ENCODE measurements around the gene CPNE5. TPM values are rescaled to one million over a fixed set of nuclear protein-coding genes. Genes with fewer than 3 reads are reported as not detected.

Gene CPNE5
- total and polyA plus RNA-seq, 4 donors = 0.20 to 13.1 (median 7.9) TPM; not detected in 1

DNA sequence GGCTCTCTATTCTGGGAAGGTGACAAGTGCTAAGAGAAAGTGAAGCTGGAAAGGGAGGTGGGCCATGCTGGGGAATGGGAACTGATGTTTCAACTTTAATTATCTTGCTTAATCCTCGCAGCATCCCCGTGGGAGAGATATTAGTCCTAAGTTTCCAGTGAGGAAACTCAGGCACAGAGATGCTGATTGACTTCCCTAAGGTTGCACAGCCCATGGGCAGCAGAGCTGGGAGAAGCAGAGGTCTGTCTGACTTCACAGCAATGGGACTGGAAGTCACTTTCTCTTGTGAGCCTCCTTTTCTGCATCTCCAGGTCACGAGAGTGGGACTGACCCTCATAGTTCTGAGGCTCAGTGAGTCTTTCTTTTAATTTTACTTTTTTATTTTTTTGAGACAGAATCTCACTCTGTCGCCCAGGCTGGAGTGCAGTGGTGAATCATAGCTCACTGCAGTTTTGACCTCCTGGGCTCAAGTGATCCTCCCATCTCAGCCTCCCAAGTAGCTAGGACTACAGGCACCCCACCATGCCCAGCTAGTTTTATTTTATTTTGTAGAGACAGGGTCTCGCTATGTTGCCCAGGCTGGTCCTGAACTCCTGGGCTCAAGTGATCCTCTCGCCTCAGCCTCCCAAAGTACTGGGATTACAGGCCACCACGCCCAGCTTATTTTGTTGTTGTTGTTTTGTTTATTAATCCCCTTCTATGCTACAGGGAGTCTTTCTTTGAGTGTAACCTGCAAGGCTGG lies 139.0 kb downstream of the CPNE5 start:
- H3K36me3 ChIP-seq (ENCODE audit: control insufficient read depth in 1 of 2, insufficient read depth in 2 of 2, low read length in 1 of 2) = no peaks in the 10 kb centered on the region
- no peaks in the 10 kb centered on the region for H3K27me3 ChIP-seq (ENCODE audit: control insufficient read depth in 1 of 2, insufficient read depth in 2 of 2, low read length in 1 of 2)
- H3K27ac ChIP-seq (ENCODE audit: low read depth in 1 of 2, low read length in 2 of 2) = no peak overlapping the region
- 92 to 94% methylated on average over 7 of the region's 7 CpGs for WGBS, 2 donors
- H3K4me3 ChIP-seq (ENCODE audit: low read length in 2 of 2) = no peak overlapping the region
- H3K4me1 ChIP-seq (ENCODE audit: control insufficient read depth in 1 of 2, insufficient read depth in 2 of 2, low read length in 2 of 2) = no peaks in the 10 kb centered on the region
- intact Hi-C loops (cut with DNase I) = no loop called here
- no peak for ATAC-seq (ENCODE audit: low FRiP score)
- no peaks in the 10 kb centered on the region for H3K9me3 ChIP-seq (ENCODE audit: control insufficient read depth, low read length)
- peak in 1 of 2 donors; percentile 12 for DNase-seq

DNA sequence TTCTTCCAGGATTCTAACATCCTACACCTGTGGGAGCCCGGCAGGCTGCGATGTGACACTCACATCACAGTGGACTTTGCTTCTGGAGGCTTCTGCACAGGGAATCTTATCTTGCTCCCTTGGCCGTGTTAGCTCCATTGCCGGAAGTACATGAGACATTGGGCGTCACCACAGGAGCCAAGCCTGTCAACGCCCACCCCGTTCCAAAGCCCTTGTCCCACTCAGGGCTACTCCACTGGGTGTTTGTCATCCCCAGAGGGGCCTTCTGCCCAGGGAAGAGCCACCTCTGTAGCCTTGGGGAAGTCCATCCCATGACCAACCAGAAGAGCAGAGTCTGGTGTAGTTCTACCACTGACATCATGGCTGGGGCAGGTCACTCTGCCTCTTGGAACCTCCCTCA lies 139.9 kb downstream of the CPNE5 start:
- intact Hi-C loops (cut with DNase I) = no loop called here
- WGBS, 2 donors = 82 to 89% methylated on average over 7 of the region's 7 CpGs
- Histone ChIP-seq H3K27ac (ENCODE audit: low read depth in 1 of 2, low read length in 2 of 2) (no peak overlapping the region), H3K9me3 (ENCODE audit: control insufficient read depth, low read length) (no peaks in the 10 kb centered on the region), H3K27me3 (ENCODE audit: control insufficient read depth in 1 of 2, insufficient read depth in 2 of 2, low read length in 1 of 2) (no peaks in the 10 kb centered on the region), H3K36me3 (ENCODE audit: control insufficient read depth in 1 of 2, insufficient read depth in 2 of 2, low read length in 1 of 2) (no peaks in the 10 kb centered on the region), H3K4me1 (ENCODE audit: control insufficient read depth in 1 of 2, insufficient read depth in 2 of 2, low read length in 2 of 2) (no peaks in the 10 kb centered on the region), H3K4me3 (ENCODE audit: low read length in 2 of 2) (no peak overlapping the region)
- DNase-seq = peak; percentile 36 to 49
- ATAC-seq (ENCODE audit: low FRiP score) = no peak

DNA sequence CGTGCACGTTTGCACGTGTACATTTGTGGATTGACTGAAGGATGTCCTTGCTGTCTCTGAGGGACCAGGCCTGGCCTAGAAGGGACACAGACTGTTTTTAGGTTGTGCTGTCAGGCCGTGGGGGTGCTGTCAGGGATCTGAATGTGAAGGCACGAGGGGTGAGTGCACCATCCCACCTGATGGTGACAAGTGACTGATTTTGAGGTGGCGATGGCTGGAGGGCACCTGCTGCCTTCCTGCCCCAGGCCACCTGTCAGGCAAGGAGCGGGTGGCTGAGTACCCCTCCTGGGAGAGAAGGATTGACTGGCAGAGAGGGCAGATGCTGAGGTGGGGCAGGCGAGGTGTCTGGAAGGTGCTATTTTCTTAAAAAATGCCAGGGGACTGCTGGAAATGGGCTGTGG lies 140.4 kb downstream of the CPNE5 start:
- H3K9me3 ChIP-seq (ENCODE audit: control insufficient read depth, low read length) = no peaks in the 10 kb centered on the region
- WGBS, 2 donors = 90 to 95% methylated on average over 8 of the region's 8 CpGs
- no peak overlapping the region for H3K27ac ChIP-seq (ENCODE audit: low read depth in 1 of 2, low read length in 2 of 2)
- no peaks in the 10 kb centered on the region for H3K4me1 ChIP-seq (ENCODE audit: control insufficient read depth in 1 of 2, insufficient read depth in 2 of 2, low read length in 2 of 2)
- H3K36me3 ChIP-seq (ENCODE audit: control insufficient read depth in 1 of 2, insufficient read depth in 2 of 2, low read length in 1 of 2) = no peaks in the 10 kb centered on the region
- intact Hi-C loops (cut with DNase I) = no loop called here
- ATAC-seq (ENCODE audit: low FRiP score) (no peak), DNase-seq (peak; percentile 26 to 57)
- H3K27me3 ChIP-seq (ENCODE audit: control insufficient read depth in 1 of 2, insufficient read depth in 2 of 2, low read length in 1 of 2) = no peaks in the 10 kb centered on the region
- no peak overlapping the region for H3K4me3 ChIP-seq (ENCODE audit: low read length in 2 of 2)

DNA sequence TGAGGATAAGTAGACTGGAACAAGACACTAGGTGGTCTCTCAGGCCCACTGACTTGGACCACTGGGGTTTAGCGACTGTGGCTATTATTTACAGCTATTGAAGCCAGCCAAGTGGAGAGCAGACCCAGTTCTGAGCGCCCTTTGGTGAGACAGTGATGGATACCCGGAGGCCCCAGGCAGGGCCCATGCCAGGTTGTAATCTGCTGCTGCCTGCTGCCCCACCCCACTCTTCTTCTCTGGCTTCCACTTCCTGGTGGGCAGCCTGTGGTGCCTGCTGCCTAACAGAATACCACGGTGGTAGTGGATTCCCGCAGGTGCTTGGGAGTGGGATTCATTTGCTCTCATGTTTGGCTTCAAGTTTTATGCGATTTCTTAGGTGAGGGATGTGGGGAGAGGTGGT lies 141.0 kb downstream of the CPNE5 start:
- Histone ChIP-seq H3K9me3 (ENCODE audit: control insufficient read depth, low read length) (no peaks in the 10 kb centered on the region), H3K36me3 (ENCODE audit: control insufficient read depth in 1 of 2, insufficient read depth in 2 of 2, low read length in 1 of 2) (no peaks in the 10 kb centered on the region), H3K27ac (ENCODE audit: low read depth in 1 of 2, low read length in 2 of 2) (no peak overlapping the region), H3K27me3 (ENCODE audit: control insufficient read depth in 1 of 2, insufficient read depth in 2 of 2, low read length in 1 of 2) (no peaks in the 10 kb centered on the region), H3K4me1 (ENCODE audit: control insufficient read depth in 1 of 2, insufficient read depth in 2 of 2, low read length in 2 of 2) (no peaks in the 10 kb centered on the region), H3K4me3 (ENCODE audit: low read length in 2 of 2) (no peak overlapping the region)
- DNase-seq = peak in 1 of 2 donors; percentile 14
- no peak for ATAC-seq (ENCODE audit: low FRiP score)
- 93 to 94% methylated on average over 6 of the region's 6 CpGs for WGBS, 2 donors
- intact Hi-C loops (cut with DNase I) = no loop called here

DNA sequence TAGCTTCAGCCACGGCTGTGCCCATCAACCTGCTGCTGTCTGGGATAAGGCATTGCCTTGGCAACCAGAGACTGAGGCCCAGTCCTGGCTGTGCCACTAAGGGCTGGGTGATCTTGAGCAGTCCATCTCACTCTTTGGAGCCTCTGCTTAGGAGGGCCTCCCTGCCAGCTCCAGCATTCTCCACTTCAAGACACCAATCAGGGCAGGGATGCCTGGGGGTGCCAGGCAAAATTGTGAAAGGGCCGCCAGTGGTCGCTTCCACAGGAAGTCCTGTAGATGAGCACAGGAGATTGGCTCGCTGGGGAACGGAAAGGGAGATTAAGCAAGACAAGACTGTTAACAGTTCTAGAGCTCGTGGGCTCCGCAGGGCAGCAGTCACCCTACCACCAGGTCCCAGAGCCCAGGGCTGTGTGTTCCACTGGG lies 141.8 kb downstream of the CPNE5 start, which contains the start of gene RAB44:
TSS of gene RAB44 (plus strand) at position 346 of the 423 bp plus-strand sequence. CDS start 6,410 bp downstream, outside the sequence.
- peak; percentile 38 to 52 for DNase-seq
- whole genome bisulfite sequencing, 2 donors = 95 to 96% methylated on average over 7 of the region's 7 CpGs
- Histone ChIP-seq H3K27ac (ENCODE audit: low read depth in 1 of 2, low read length in 2 of 2) (no peak within 1 kb of the TSS), H3K4me3 (ENCODE audit: low read length in 2 of 2) (no peak within 1 kb of the TSS), H3K9me3 (ENCODE audit: control insufficient read depth, low read length) (no peaks in the 10 kb centered on the region), H3K36me3 (ENCODE audit: control insufficient read depth in 1 of 2, insufficient read depth in 2 of 2, low read length in 1 of 2) (no peaks in the 10 kb centered on the region), H3K4me1 (ENCODE audit: control insufficient read depth in 1 of 2, insufficient read depth in 2 of 2, low read length in 2 of 2) (no peaks in the 10 kb centered on the region), H3K27me3 (ENCODE audit: control insufficient read depth in 1 of 2, insufficient read depth in 2 of 2, low read length in 1 of 2) (no peaks in the 10 kb centered on the region)
- intact Hi-C loops (cut with DNase I) = no loop called here
- ATAC-seq (ENCODE audit: low FRiP score) = no peak

DNA sequence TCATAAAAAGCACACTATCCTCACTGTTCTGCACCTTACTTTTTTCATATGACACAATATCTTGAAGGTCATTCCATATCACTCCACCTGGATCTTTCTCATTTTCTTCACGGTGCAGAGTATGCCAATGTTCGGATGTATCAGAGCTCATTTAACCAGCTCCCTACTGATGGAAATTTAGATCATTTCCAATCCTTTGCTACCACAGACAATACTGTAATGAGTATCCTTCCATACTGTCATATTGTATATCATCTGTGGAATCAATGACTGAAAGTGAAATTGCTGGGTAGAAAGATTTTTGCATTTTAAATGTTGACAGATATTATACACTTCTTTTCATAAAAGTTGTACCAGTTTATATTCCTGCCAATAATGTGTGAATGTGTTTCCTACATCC lies 143.8 kb downstream of the CPNE5 start:
- H3K27ac ChIP-seq (ENCODE audit: low read depth in 1 of 2, low read length in 2 of 2) = no peak overlapping the region
- H3K9me3 ChIP-seq (ENCODE audit: control insufficient read depth, low read length) = no peaks in the 10 kb centered on the region
- intact Hi-C loops (cut with DNase I) = no loop called here
- no peaks in the 10 kb centered on the region for H3K36me3 ChIP-seq (ENCODE audit: control insufficient read depth in 1 of 2, insufficient read depth in 2 of 2, low read length in 1 of 2)
- WGBS, 2 donors = 82 to 87% methylated on average over 2 of the region's 2 CpGs
- no peaks in the 10 kb centered on the region for H3K27me3 ChIP-seq (ENCODE audit: control insufficient read depth in 1 of 2, insufficient read depth in 2 of 2, low read length in 1 of 2)
- H3K4me1 ChIP-seq (ENCODE audit: control insufficient read depth in 1 of 2, insufficient read depth in 2 of 2, low read length in 2 of 2) = no peaks in the 10 kb centered on the region
- H3K4me3 ChIP-seq (ENCODE audit: low read length in 2 of 2) = no peak overlapping the region
- no peak for ATAC-seq (ENCODE audit: low FRiP score)
- no peak for DNase-seq

DNA sequence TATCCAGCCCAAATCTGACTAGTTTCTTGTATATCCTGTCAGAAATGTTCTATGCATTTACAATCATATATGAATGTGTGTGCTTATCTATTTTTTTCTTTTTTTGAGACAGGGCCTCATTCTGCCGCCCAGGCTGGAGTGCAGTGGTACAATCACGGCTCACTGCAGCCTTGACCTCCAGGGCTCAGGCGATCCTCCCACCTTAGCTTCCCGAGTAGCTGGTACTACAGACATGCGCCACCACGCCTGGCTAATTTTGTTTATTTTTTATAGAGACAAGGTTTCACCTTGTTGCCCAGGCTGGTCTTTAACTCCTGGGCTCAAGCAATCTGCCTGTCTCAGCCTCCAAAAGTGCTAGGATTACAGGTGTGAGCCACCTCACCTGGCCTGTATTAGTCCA lies 144.6 kb downstream of the CPNE5 start:
- no peaks in the 10 kb centered on the region for H3K36me3 ChIP-seq (ENCODE audit: control insufficient read depth in 1 of 2, insufficient read depth in 2 of 2, low read length in 1 of 2)
- no peak overlapping the region for H3K27ac ChIP-seq (ENCODE audit: low read depth in 1 of 2, low read length in 2 of 2)
- H3K27me3 ChIP-seq (ENCODE audit: control insufficient read depth in 1 of 2, insufficient read depth in 2 of 2, low read length in 1 of 2) = no peaks in the 10 kb centered on the region
- no peak overlapping the region for H3K4me3 ChIP-seq (ENCODE audit: low read length in 2 of 2)
- H3K9me3 ChIP-seq (ENCODE audit: control insufficient read depth, low read length) = no peaks in the 10 kb centered on the region
- 95 to 97% methylated on average over 6 of the region's 6 CpGs for WGBS, 2 donors
- no peaks in the 10 kb centered on the region for H3K4me1 ChIP-seq (ENCODE audit: control insufficient read depth in 1 of 2, insufficient read depth in 2 of 2, low read length in 2 of 2)
- DNase-seq (no peak), ATAC-seq (ENCODE audit: low FRiP score) (no peak)
- intact Hi-C loops (cut with DNase I) = loop anchor here in 1 of 2 donors (5.0 kb wide), 1 partner anchor 63 kb away; no protein-coding TSS in a partner anchor

DNA sequence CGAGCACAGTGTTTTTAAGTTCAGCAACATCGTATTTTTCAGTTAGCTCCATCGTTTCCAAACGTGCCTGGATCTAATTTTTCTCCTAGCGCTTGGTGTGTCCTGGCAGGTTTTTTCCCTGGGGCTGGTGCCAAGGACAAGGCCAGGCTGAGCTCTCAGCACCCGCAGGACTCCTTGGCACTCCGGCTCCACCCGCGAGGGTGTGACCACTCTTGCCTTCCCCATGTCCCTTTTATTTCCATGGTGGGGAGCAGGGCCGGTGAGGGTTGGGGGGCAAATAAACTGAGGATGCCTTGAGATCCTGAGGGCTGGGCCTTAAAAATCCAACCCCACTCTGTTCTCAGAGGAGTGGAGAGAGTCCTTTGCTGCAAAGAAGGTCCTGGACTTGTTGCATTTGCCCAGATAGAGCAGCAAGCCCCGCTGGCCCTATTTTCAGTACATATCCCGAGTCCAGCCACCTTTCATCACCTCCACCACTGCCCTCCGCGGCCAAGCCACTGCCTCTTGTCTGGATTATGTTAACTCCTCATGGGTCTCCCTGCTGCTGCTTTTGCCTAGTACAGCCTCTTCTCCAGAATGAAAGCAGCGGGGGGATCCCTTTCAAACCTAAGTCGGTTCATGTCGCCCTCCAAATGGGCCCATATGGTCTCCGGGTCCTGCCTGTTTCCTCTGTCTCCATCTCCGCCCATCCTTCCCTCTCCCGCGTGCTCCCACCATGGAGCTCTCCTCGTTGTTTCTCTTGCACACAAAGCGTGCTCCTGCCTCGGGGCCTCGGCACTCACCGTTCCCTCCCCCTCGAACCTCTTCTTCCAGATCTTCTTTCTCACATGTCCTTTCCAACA lies 146.2 kb downstream of the CPNE5 start:
- DNase-seq (no peak), ATAC-seq (ENCODE audit: low FRiP score) (peak; percentile 45)
- H3K4me1 ChIP-seq (ENCODE audit: control insufficient read depth in 1 of 2, insufficient read depth in 2 of 2, low read length in 2 of 2) = no peaks in the 10 kb centered on the region
- no peak overlapping the region for H3K4me3 ChIP-seq (ENCODE audit: low read length in 2 of 2)
- no peaks in the 10 kb centered on the region for H3K36me3 ChIP-seq (ENCODE audit: control insufficient read depth in 1 of 2, insufficient read depth in 2 of 2, low read length in 1 of 2)
- H3K27me3 ChIP-seq (ENCODE audit: control insufficient read depth in 1 of 2, insufficient read depth in 2 of 2, low read length in 1 of 2) = no peaks in the 10 kb centered on the region
- intact Hi-C loops (cut with DNase I) = loop anchor here in 1 of 2 donors (5.0 kb wide), 1 partner anchor 64 kb away; no protein-coding TSS in a partner anchor
- H3K9me3 ChIP-seq (ENCODE audit: control insufficient read depth, low read length) = no peaks in the 10 kb centered on the region
- no peak overlapping the region for H3K27ac ChIP-seq (ENCODE audit: low read depth in 1 of 2, low read length in 2 of 2)
- 43% methylated on average over 27 of the region's 27 CpGs for WGBS, 2 donors

Data from aorta (tissue), 5 donors.